WTC11 (cell line): ENCODE measurements around the gene RGS11. TPM values are rescaled to one million over a fixed set of nuclear protein-coding genes. Genes with fewer than 3 reads are reported as not detected.

Experiments
- ATAC-seq: fragments of 200-7000 bp; cut with Tn5 transposase; 2 replicates; pipeline ENCODE4 v1.10.0; 2021; ENCODE audit warnings: mild to moderate bottlenecking, moderate library complexity
- CTCF ChIA-PET: fragments of 300-600 bp; sonication (Branson Sonifier 250); formaldehyde crosslinking; loops from one replicate; lab custom pipeline; 2021; ENCODE audit warnings: antibody characterized with exemption; lab: Charles Lee
- POLR2A ChIA-PET: fragments of 350-600 bp; sonication (Branson Sonifier 250); formaldehyde crosslinking; loops from one replicate; lab custom pipeline; 2021; ENCODE audit warnings: antibody characterized with exemption; lab: Charles Lee
- DNase-seq: peaks from one replicate; pipeline ENCODE4 v3.0.0; 2021; ENCODE audit warnings: low spot score
- H3K27ac Mint-ChIP-seq: 2 replicates; pipeline ENCODE4 v1.8.0; 2021; ENCODE audit warnings: mixed read lengths
- H3K27me3 Mint-ChIP-seq: 2 replicates; pipeline ENCODE4 v1.8.0; 2021; ENCODE audit warnings: low read depth, mild to moderate bottlenecking, moderate library complexity, mixed read lengths
- H3K36me3 Mint-ChIP-seq: 2 replicates; pipeline ENCODE4 v1.8.0; 2021; ENCODE audit warnings: mixed read lengths
- H3K4me1 Mint-ChIP-seq: 2 replicates; pipeline ENCODE4 v1.8.0; 2022; ENCODE audit warnings: mixed read lengths
- H3K4me3 Mint-ChIP-seq: 2 replicates; pipeline ENCODE4 v1.8.0; 2021; ENCODE audit warnings: mild to moderate bottlenecking, moderate library complexity, mixed read lengths
- H3K9me3 Mint-ChIP-seq: 2 replicates; pipeline ENCODE4 v1.8.0; 2021; ENCODE audit warnings: mixed read lengths
- ATF6 ChIP-seq: sonication (generic); formaldehyde crosslinking; IDR thresholded peaks from 2 replicates; pipeline ENCODE4 v1.8.1; 2023; ENCODE audit warnings: mild to moderate bottlenecking, missing genetic modification reagents
- CBFB ChIP-seq: sonication (generic); formaldehyde crosslinking; IDR thresholded peaks from 2 replicates; pipeline ENCODE4 v1.8.1; 2022; ENCODE audit warnings: mild to moderate bottlenecking, low read depth, missing genetic modification reagents
- CREB1 ChIP-seq: sonication (generic); formaldehyde crosslinking; IDR thresholded peaks from 2 replicates; pipeline ENCODE4 v1.8.0; 2023; ENCODE audit warnings: mild to moderate bottlenecking, missing genetic modification reagents
- E2F5 ChIP-seq: sonication (generic); formaldehyde crosslinking; IDR thresholded peaks from 2 replicates; pipeline ENCODE4 v1.8.1; 2022; ENCODE audit warnings: mild to moderate bottlenecking, moderate library complexity, missing genetic modification reagents
- ERG ChIP-seq: fragments of 250-450 bp; sonication (Bioruptor Pico); IDR thresholded peaks from 2 replicates; pipeline ENCODE4 v1.8.0; 2021; ENCODE audit warnings: mild to moderate bottlenecking
- ESRRA ChIP-seq: sonication (generic); formaldehyde crosslinking; IDR thresholded peaks from 2 replicates; pipeline ENCODE4 v1.8.1; 2022; ENCODE audit warnings: mild to moderate bottlenecking, missing genetic modification reagents, borderline replicate concordance
- ETV6 ChIP-seq: sonication (generic); formaldehyde crosslinking; IDR thresholded peaks from 2 replicates; pipeline ENCODE4 v1.8.1; 2022; ENCODE audit warnings: mild to moderate bottlenecking, missing genetic modification reagents
- FOXK1 ChIP-seq: sonication (generic); formaldehyde crosslinking; IDR thresholded peaks from 2 replicates; pipeline ENCODE4 v1.8.0; 2022; ENCODE audit warnings: mild to moderate bottlenecking, moderate library complexity, missing genetic modification reagents
- FOXP1 ChIP-seq: sonication (generic); formaldehyde crosslinking; IDR thresholded peaks from 2 replicates; pipeline ENCODE4 v1.8.0; 2022; ENCODE audit warnings: missing genetic modification reagents, mild to moderate bottlenecking, moderate library complexity, borderline replicate concordance
- FOXP4 ChIP-seq: sonication (generic); formaldehyde crosslinking; IDR thresholded peaks from 2 replicates; pipeline ENCODE4 v1.8.0; 2022; ENCODE audit warnings: mild to moderate bottlenecking, missing genetic modification reagents
- GABPB1 ChIP-seq: sonication (generic); formaldehyde crosslinking; IDR thresholded peaks from 2 replicates; pipeline ENCODE4 v1.8.1; 2023; ENCODE audit warnings: mild to moderate bottlenecking, missing genetic modification reagents
- GRHL2 ChIP-seq: fragments of 250-450 bp; sonication (Bioruptor Pico); IDR thresholded peaks from 2 replicates; pipeline ENCODE4 v1.8.0; 2022; ENCODE audit warnings: mild to moderate bottlenecking, moderate library complexity; ENCODE audit not compliant: insufficient replicate concordance, severe bottlenecking
- KAT7 ChIP-seq: sonication (generic); formaldehyde crosslinking; IDR thresholded peaks from 2 replicates; pipeline ENCODE4 v1.8.1; 2023; ENCODE audit warnings: missing genetic modification reagents, mild to moderate bottlenecking, borderline replicate concordance
- MAX ChIP-seq: sonication (generic); formaldehyde crosslinking; IDR thresholded peaks from 2 replicates; pipeline ENCODE4 v1.8.0; 2022; ENCODE audit warnings: mild to moderate bottlenecking, missing genetic modification reagents
- NR1H2 ChIP-seq: sonication (generic); formaldehyde crosslinking; IDR thresholded peaks from 2 replicates; pipeline ENCODE4 v1.9.0; 2021; ENCODE audit warnings: mild to moderate bottlenecking, moderate library complexity, missing genetic modification reagents
- PREB ChIP-seq: sonication (generic); formaldehyde crosslinking; IDR thresholded peaks from 2 replicates; pipeline ENCODE4 v1.8.1; 2022; ENCODE audit warnings: mild to moderate bottlenecking, missing genetic modification reagents, moderate library complexity, borderline replicate concordance
- RELA ChIP-seq: sonication (generic); formaldehyde crosslinking; IDR thresholded peaks from 2 replicates; pipeline ENCODE4 v1.8.1; 2022; ENCODE audit warnings: missing genetic modification reagents, mild to moderate bottlenecking, borderline replicate concordance
- TEAD1 ChIP-seq: sonication (generic); formaldehyde crosslinking; IDR thresholded peaks from 2 replicates; pipeline ENCODE4 v1.8.0; 2022; ENCODE audit warnings: mild to moderate bottlenecking, missing genetic modification reagents
- TP53 ChIP-seq: sonication (generic); formaldehyde crosslinking; IDR thresholded peaks from 2 replicates; pipeline ENCODE4 v1.8.1; 2023; ENCODE audit warnings: mild to moderate bottlenecking, missing genetic modification reagents
- ZBTB43 ChIP-seq: sonication (generic); formaldehyde crosslinking; IDR thresholded peaks from 2 replicates; pipeline ENCODE4 v1.8.1; 2023; ENCODE audit warnings: mild to moderate bottlenecking, missing genetic modification reagents
- ZMAT4 ChIP-seq: fragments of 250-450 bp; sonication (Bioruptor Pico); IDR thresholded peaks from 2 replicates; pipeline ENCODE4 v1.9.0; 2021; ENCODE audit warnings: mild to moderate bottlenecking
- ZNF121 ChIP-seq: sonication (generic); formaldehyde crosslinking; IDR thresholded peaks from 2 replicates; pipeline ENCODE4 v1.8.0; 2023; ENCODE audit warnings: missing genetic modification reagents
- ZNF317 ChIP-seq: sonication (generic); formaldehyde crosslinking; IDR thresholded peaks from 2 replicates; pipeline ENCODE4 v1.8.1; 2023; ENCODE audit warnings: low read depth, mild to moderate bottlenecking, moderate library complexity, missing genetic modification reagents, borderline replicate concordance
- ZNF423 ChIP-seq: fragments of 250-450 bp; sonication (Bioruptor Pico); IDR thresholded peaks from 2 replicates; pipeline ENCODE4 v2.1.2; 2022; ENCODE audit warnings: mild to moderate bottlenecking, moderate library complexity
- total RNA-seq: library from RNA; stranded (reverse); gene quantifications from 3 replicates; pipeline ENCODE4 v1.2.3, GENCODE V29; 2021

The RGS11 gene
- total RNA-seq, 1 experiment from 2014 or later: 1.8 TPM

- TF ChIP-seq FOXK1 (0 out of 2 replicates have a peak, but pooled peaks have one; percentile 46), CBFB (CRISPR knock-in tag) (0 out of 2 replicates have a peak, but pooled peaks have one; percentile 6), TP53 (CRISPR knock-in tag) (peak; percentile 16; the same call in 1 of the 2 replicates), TEAD1 (CRISPR knock-in tag) (peak; percentile 78; the same call in 1 of the 2 replicates), ZBTB43 (0 out of 2 replicates have a peak, but pooled peaks have one; percentile 35), GABPB1 (CRISPR knock-in tag) (peak; percentile 51; the same call in 1 of the 2 replicates), FOXP4 (0 out of 2 replicates have a peak, but pooled peaks have one; percentile 35), FOXP1 (CRISPR knock-in tag) (peak; percentile 54; the same call in 1 of the 2 replicates), ESRRA (CRISPR knock-in tag) (0 out of 2 replicates have a peak, but pooled peaks have one; percentile 41), GRHL2 (CRISPR knock-in tag) (no peak), MAX (CRISPR knock-in tag) (peak; percentile 87), RELA (CRISPR knock-in tag) (0 out of 2 replicates have a peak, but pooled peaks have one; percentile 39), ATF6 (CRISPR knock-in tag) (no peak), E2F5 (peak; percentile 78), ZNF121 (no peak)
These were observed 41.1 kb downstream of the RGS11 start, which contains the start of gene FAM234A (continued) for GRCh38 chr16:234468-235305.

GRCh38 chr16:230949-231348 lies 44.8 kb downstream of the RGS11 start:
- Mint-ChIP-seq H3K27me3 (0 out of 2 replicates have a peak, but pooled peaks cover 3% of the 10 kb centered on the region), H3K27ac (no peak overlapping the region; the same call in 1 of the 2 replicates), H3K4me1 (peaks cover 24% of the 10 kb centered on the region), H3K9me3 (no peaks in the 10 kb centered on the region), H3K36me3 (peaks cover 26% of the 10 kb centered on the region), H3K4me3 (no peak overlapping the region; the same call in 1 of the 2 replicates)
- ChIA-PET CTCF (no interaction called here), POLR2A (no interaction called here)
- ATAC-seq: no peak
- no peak for DNase-seq
- TF ChIP-seq ETV6 (CRISPR knock-in tag) (no peak), CREB1 (no peak), PREB (CRISPR knock-in tag) (no peak), GRHL2 (CRISPR knock-in tag) (no peak), ERG (CRISPR knock-in tag) (no peak), E2F5 (no peak), ZNF317 (no peak), KAT7 (CRISPR knock-in tag) (no peak), ZMAT4 (no peak), NR1H2 (CRISPR knock-in tag) (no peak), RELA (CRISPR knock-in tag) (no peak), ZNF423 (no peak)
